HG03432 (cell line): ENCODE results near the gene ITIH4.

Experiments
- ATAC-seq: cut with Tn5 transposase; IDR thresholded peaks from one replicate; pipeline ENCODE4 v1.9.1; 2021; ENCODE audit warnings: mild to moderate bottlenecking, moderate library complexity; ENCODE audit not compliant: unreplicated experiment

ITIH4 gene

DNA sequence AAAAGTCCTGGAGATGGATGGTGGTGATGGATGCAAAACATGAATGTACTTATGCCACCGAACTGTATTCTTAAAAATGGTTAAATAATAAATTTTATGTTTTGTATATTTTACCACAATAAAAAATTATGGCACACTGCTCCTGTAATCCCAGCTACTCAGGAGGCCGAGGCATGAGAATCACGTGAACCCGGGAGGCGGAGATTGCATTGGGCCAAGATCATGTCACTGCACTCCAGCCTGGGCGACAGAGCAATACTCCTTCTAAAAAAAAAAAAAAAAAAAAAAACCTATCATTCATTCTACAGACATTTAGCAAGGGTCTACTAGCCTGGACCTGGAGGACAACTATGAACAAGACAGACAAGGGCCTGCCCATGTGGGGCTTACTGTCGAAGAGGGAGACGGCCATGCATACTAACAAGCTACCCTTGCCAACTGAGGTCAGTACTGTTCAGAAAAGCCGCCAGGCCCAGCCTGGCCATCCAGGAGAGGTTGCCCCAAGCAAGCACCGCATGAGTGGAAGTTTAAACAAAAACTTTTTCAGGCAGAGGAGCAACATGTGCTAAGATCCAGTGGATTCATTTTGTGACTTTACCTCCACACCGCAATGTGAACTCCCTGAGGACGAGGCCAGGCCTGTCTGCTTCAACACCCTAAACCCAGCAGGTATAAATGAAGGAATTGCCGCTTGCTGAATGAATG is 57.0 kb downstream of the ITIH4 start:
- no peak for ATAC-seq

DNA sequence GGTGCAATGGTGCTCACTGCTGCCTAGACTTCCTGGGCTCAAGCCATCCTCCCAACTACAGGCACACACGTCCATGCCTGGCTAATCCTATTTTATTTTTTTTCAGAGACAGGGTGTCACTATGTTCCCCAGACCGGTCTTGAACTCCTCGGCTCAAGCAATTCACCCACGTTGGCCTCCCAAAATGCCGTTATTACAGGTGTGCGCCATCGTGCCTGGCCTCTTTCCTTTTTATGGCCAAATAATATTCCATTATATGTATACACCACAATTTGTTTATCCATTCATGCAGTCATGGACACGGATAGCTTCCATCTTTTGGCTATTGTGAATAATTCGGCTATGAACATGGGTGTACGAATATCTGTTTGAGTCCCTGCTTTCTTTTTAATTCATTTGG is 58.8 kb downstream of the ITIH4 start:
- ATAC-seq: no peak

DNA sequence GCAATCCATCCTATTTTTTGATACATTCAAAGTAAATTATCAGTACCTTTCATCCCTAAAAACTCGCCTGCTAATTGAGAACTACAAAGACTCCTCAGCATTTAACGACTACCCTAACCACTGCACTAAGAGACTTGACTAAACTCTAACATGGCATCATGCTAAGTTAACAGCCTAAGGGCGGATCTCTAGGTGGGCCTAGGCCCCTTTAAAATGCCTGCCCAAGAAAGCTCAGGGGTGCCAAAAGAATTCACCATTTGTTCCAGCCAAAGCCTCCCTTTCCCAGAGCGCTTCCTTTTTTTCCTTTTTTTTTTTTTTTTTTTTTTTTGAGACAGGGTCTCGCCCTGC is 59.2 kb downstream of the ITIH4 start:
- peak; percentile 7 for ATAC-seq

DNA sequence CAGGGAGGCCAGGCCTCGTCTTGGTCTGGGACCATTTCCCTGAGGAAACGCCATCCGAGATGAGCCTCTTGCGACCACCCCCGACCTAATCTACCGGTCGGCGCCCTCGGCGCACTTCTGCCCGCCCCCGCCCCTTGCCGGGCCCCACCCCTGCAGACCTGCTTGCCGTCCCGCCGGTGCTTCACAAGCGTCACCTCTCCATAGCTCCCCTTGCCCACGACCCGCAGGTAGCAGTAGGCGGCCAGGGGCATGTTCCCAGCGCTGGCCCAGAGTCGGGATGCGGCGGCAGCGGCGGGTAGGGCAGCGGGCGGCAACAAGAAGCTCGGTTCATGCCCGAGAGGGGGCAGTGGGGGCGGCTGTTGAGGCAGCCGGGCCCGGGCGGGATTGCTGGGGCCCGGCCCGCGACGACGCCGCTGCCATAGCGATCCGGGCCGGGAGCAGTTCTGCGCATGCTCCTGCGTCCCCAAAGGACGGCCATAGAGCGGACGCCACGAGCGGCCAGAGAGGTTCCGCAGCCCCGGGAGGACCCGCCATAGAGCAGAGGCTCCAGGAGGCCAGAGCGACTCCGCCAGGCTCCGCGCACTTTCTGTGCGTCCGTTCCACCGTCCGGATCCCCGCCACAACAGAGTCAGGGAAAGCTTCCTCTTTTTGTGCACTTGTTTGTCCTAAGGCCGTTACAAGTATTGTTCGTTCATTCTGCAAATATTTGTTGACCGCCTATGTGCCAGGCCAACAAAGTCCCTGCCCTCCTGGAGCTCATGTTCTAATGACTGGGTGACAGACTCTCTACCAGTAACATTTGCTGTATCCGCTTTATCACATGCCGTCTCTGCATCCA is 59.8 kb downstream of the ITIH4 start, which contains the start of gene NEK4:
Gene NEK4 (minus strand): TSS at position 445 of the 838 bp plus-strand sequence. CDS start 194 bp downstream, at position 251.
- ATAC-seq: peak; percentile 96

DNA sequence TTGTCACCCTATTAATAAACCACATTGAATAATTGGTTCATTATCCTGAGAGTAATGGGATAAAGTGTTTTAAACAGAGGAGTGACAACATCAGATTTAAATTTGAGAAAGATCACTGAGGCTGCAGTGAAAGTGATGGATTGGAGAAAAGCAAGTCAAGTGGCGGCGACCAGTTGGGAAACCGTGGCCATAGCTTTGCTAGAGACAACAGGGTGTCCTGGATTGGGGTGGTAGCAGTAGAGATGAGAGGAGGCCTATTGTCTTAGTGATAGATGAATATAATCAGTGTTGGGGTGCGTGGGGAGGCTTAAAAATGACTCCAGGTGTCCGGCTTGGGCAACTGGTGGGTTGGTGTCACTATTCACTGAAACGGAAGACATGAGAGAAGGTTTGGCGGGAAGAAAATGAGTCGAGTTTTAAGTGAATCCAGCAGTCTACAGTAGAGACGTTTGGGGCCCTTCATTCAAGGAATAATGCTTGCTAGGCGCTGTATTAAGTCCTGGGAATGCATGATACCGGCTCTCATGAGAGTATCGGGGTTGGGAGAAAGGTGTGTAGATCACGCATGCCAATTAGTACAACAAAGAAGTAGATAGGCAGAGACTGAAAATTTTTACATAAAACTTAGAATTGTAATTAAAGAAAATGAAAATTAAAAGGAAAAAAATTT is 60.6 kb downstream of the ITIH4 start:
- no peak for ATAC-seq

DNA sequence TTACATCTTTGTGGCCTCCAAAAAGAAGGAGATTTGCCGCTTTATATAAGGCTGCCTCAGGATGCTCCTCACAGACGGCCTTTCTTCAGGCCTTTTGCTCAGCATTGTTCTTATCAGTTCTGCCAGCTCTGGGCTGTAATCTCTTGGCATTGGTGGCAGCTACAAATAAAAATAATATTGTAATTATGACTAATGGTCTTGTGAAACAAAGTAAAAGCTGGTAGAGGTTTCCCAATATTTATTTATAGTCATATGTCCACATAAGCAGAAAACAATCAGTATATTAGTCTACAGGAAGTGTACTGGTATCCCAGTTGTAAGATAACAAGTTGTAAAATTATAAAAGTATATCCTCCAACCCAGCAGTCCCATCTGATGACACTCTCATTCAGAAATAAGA is 67.0 kb downstream of the ITIH4 start:
- no peak for ATAC-seq
